ENCODE measurements around the gene KCNG4.
A peak's percentile ranks its signal among the peaks of the same experiment; 100 is the strongest.

Gene KCNG4, protein sequence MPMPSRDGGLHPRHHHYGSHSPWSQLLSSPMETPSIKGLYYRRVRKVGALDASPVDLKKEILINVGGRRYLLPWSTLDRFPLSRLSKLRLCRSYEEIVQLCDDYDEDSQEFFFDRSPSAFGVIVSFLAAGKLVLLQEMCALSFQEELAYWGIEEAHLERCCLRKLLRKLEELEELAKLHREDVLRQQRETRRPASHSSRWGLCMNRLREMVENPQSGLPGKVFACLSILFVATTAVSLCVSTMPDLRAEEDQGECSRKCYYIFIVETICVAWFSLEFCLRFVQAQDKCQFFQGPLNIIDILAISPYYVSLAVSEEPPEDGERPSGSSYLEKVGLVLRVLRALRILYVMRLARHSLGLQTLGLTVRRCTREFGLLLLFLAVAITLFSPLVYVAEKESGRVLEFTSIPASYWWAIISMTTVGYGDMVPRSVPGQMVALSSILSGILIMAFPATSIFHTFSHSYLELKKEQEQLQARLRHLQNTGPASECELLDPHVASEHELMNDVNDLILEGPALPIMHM

DNA sequence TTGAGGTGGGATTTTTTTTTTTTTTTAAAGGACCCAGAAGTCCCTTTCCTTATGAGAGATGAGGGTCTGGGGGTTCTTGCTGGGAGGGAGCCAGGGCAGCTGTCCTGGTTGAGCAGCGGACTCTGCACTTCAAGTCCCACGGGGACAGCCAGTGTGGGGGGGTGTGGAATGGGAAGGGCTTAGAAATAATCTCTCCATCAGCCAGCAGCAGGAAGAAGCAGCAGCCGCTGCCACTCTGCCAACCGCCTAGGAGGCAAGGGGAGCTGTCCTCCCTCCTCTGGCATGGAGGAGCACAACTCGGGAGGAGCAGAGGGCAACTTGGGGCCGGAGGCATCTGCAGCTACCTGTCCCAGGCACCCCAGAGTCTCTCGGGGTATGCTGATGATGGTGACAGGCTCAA, at the start of gene KCNG4:
TSS of gene KCNG4 (minus strand) at position 104 of the 400 bp plus-strand sequence. CDS start 2,527 bp downstream, outside the sequence.
- DNase-seq, result no peak

DNA sequence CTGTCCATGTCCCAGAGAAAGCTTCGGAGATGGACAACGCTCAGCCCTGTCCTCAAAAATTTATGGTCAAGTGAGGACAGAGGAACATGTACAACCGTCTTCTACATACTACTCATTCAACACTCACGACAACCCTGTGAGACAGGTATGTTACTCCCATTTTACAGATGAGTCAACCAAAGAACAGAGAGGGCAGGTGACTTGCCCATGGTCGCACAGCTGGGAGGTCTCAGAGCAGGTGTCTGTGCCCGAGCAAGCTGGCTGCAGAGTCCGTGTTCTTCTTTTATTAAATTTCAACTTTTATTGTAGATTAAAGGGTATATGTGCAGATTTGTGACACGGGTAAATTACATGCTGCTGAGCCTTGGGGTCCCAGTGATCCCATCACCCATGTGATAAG, 49.1 kb upstream of the KCNG4 start:
- no peak for DNase-seq

DNA sequence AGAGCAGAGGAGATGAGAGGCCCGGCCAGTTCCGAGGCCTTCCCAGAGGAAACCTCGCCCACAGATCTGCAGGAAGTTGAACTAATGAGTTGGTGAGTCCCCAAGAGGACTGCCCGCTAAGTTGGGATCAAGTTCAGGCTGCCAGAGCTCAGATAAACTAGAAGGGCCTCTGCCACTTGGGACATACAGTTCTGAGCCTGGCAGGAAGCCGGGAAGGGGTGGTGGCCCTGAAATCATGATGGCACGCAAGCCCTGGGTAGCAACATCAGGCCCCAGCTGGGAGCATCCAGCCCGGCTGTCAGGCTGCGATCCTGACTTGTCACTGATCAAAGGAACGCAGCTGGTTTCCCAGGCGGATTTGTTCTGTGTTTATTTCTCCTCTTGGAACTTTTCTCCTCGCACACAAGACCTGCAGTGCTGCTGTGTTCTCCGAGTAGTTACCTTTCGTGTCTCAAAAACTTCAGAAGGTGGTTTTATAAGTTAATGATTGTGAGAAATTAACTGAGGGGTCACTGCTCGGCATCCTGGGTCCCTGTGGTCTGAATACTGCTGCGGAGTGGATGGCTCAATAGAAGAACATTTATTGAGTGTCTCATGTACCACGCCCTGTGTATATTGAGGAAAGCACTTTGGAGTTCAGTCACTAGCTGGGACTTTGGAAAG, 46.9 kb upstream of the KCNG4 start:
- DNase-seq, result no peak

DNA sequence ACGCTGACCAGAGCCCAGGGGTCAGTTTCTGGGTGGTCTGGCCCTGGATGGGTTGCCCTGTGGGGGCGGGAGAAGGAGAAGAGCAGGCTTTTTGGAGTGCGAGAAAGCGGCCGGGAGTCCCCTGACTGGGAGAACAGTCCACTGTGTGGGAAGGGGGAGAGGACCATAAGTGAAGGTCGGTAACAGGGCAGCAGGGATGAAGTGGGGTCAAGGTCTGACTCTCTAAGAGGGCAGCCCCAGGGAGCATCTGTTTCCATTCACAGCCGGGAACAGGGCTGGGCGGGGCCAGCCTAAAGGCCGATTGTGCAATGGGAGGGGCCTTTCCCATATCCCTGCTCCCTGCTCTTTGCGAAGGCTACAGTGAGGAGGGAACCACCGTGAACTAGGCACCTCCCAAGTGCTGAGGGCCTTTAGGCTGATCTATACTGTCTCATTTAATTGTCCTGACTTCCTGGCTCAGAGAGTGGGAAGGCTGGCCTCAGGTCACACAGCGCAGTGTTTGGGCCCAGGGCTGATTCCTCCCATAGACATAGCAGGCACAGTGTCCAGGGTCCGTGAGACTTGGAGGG, 44.4 kb upstream of the KCNG4 start:
- no peak for DNase-seq

DNA sequence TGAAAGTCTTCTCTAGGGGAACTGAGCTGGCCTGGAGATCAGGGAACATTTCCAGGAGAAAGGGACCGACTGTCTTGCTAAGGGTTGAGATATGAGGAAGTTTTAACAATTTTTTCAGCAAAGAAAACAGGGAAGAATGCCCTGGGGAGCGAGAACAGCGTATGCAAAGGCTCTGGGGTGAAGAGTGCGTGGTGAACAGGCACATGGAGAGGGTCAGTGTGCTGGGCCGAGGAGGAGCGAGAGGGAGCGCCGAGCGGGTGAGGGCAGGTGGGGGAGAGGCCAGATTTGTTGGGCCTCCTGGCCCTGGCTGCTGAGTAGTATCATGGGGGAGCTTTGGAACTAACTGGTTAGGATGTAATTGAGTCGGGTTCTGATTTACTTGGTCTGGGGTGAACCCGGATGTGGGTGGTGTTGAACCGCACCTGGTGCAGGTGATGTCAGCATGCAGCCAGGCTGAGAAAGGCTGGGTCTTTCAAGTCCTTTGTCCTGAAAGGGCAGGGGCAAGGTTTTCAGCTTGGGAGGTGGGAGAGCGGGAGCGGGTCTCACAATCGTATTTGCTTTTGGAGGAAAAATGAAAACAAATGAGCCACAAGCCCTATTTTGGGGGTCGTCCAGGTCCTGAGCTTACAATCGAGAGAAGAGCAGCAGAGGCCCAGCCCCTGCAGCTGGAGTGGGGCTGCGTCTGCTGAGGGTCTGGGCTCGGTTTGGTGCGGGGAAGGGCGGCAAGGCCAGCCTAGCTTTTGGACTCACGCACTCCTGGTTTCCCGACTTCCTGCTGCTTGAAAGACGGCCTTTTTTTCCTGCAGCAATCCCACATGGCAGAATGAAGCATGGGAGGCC, 43.7 kb upstream of the KCNG4 start:
- DNase-seq, result no peak

DNA sequence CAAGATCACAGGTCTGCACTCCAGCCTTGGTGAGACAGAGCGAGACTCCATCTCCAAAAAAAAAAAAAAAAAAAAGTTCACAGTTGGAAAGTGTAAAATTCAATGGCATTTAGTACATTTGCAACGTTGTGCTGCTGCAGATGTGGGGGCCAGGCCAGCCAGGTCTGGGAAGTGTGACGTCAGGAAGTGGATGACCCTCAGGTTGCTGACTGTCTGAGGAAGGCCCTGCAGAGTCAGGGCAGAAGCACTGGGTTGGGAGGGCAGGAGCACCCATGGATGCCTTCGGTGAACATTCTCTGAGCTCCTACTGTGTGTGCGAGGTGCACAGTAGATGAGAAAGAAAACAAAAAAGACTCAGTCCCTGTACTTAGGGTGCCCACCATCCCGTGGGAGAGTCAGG, 42.7 kb upstream of the KCNG4 start:
- no peak for DNase-seq

DNA sequence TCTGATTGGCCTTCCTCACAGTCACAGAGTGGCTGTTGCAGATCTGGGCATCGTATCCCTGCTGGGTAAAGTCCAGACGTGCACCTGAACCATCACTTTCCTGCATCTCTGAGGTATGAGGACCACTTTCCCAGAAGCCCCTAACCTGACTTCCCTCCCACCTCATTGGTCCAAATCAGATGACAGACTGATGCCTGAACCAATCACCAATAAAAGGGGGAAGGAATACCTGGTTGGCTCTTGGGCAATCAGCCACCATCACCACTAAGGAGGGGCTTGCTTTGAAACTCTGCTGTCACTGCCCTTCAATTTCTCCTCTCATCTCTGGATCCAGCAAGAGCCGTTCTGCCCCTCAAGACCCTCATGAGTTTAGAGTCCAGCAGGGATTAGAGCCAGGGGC, 41.3 kb upstream of the KCNG4 start:
- no peak for DNase-seq

DNA sequence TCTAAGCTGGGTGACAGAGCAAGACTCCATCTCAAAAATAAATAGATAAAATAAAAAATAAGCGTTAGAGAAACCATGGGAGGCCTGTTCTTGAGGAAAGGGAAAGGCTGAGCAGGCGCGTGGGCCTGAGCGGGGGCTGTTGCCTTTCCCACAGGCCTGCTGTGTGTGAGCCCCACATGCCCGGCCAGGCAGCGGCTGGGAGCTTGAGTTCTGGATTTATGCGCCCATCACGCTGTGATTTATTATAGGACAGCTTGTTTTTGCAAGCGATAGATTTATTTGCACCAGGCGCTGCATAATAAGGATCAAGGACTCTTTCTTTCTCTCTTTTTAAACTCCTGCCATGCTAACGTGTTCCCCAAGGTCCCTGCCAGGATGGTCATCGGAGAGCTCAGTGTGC, 40.1 kb upstream of the KCNG4 start:
- no peak for DNase-seq

DNA sequence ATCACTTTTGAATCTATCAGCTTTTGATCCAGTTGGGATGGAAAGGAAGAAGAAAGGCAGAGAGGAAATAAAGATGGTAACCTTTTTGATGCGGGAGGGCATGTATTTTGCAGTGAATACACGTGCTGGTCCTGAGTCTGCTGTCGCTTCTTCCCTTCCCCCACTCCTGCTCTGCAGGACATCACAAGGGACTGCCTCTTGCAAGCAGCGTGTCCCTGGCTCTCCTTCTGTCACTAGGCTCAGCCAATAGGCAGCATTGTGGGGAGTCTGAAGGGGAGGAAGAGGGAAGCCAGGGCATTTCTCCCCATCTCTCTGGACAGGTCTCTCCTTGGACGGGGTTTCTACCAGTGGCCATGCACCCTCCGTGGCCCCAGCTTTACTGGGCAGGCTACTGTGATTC, 39.2 kb upstream of the KCNG4 start:
- DNase-seq, result no peak

DNA sequence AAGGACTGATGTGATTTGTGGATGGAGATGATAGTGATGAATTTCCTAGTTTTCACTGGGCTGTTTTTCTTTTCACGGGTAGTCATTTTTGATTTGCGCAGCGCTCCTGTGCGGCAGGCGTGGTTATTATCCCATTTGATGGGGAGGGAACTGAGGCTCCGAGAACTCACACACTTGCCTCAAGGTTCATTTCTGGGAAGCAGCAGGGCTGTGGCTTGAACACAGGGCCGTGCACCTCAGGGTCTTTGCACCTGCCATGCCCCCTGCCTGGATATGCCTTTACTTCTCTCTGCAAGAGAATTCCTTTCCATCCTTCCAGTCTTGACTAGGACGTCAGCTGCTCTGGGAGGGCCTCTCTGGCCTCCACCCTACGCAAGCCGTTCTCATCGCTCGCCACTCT, 38.5 kb upstream of the KCNG4 start:
- no peak for DNase-seq

DNA sequence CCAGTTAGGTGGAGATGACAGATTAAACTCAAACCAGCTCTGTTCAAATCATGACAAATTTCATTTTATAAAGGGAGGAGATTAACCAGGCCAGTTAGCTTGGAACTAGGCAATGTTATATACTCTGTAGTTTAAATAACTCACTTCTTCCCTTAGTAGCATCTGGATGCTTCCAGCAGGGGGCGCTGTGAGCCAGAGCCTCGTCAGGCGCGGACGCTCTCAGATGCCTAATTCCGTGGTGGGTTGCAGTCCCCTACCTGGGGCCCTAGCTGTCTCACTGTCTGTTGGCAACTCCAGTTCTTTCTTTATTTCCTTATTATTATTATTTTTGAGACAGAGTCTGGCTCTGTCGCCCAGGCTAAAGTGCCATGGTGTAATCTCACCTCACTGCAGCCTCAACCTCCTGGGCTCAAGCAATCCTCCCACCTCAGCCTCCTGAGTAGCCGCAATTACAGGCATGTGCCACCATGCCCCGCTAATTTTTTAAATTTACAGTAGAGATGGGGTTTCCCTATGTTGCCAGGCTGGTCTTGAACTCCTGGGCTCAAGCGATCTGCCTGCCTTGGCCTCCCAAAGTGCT, 37.5 kb upstream of the KCNG4 start:
- DNase-seq, result peak; percentile 46

DNA sequence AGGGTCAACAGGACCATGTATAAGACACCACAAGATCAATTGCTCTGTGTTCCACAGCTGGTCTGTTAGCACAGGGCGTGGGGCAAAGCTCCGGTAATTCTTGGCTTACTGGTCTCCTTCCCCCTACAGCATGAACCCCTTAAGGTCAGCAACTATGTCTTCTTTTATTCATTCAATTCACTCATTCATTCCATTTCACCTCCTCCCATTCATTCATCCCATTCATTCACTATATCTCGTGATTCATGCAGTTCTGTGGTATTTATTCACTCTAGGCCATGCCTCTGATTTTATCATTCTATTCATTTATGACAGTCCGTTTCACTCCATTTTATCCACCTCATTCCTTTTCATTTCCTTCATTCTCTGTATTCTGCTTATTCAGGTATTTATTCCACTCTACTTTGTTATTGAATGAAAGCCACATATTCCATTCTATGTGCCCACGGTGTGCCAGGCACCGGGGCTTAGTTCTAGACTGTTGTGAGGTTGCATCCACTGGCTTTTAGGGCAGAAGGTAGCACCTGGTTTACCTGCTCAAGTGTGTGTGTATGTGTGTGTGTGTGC, 35.9 kb upstream of the KCNG4 start:
- no peak for DNase-seq

DNA sequence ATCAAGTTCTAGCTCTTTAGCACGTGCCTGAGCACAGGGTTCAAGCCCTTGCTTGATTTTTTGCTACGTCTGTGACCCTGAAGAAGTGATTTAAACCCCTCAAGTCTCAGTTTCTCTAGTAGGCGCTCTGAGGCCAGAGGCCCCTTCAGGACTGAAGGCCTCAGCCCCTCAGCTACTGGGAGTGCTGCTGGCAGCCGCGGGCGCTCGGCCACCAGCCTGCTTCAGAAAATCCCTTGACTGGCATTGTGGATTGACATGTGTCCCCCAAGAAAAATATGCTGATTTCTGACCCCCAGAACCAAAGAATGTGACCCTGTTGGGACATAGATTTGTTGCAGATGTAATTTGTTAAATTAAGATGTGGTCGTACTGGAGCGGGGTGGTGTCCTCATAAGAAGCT, 34.7 kb upstream of the KCNG4 start:
- DNase-seq, result no peak

DNA sequence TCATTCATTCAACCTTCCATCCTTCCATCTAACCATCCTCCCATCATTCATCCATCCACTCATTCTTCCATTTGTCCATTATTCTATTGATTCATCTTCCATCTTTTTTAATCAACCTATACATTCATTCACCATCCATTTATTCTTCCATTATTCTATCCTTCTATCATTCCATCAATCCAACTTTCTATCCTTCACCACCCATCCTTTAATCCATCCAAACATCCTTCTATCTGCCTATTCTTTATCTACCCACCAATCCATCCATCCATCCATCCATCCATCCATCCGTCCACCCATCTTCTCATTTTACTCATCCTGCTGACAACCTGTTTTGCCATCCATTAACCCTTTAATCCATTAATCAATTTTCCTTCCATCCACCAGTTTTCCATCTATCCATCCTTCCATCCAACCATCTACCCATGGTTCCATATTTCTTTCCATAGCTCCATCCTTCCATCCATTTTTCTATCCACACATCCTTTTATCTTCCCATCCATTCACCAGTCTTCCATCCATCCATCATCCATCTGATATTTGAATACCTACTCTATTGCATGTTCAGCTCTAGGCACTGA, 33.0 kb upstream of the KCNG4 start:
- DNase-seq, result no peak

DNA sequence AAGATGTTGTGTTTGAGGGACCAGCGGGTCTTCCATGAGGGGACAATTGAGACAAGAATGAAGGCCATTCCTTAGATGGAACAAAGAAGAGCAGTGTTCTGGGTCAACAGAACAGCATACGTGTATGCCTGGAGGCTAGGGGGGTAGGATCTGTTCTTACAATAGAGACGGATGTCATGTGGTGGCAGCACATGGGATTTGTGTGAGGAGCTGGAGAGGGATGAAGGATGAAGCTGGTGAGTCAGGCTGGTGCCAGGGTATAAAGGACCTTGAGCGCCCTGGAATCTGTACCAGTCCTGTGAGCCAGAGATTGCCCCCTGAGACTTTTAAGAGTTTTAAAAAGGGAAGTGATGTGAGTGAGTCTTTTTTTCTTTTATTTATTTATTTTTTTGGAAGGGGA, 32.1 kb upstream of the KCNG4 start:
- DNase-seq, result no peak

DNA sequence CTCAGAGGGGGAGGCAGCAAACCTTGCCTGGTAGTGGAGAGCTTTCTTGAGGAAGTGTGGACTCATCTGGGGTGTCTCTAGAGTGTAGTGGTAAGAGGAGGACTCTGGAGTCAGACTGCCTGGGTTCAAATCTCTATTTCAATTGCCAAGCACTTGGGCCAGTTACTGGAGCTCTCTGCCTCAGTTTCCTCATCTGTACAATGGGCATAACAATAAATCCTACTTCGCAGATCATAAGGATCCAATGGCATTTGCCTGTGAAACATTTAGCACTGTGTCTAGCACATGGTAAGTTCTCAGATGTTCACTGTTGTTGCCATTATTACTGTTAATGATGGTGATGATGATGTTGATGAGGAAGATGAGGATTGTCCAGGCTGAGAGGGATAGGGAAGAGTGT, 31.2 kb upstream of the KCNG4 start:
- DNase-seq, result no peak

DNA sequence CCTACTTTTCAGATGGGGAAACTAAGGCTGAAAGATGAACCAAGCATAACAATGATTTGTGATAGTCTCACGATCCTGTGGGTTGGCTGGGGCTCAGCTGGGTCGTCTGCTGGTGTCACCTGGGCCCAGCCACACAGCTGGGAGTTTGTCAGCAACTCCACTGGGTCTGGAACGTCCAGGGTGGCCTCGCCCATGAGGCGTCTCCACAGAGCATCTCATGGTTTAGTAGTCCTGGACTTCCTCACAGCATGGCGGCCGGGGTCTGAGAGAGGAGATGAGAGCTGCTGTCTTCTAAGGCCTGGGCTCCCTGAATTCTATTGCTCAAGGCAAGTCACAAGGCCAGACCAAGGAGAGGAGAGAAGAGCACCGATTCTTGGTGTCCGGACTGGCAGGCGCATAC, 30.7 kb upstream of the KCNG4 start:
- no peak for DNase-seq

DNA sequence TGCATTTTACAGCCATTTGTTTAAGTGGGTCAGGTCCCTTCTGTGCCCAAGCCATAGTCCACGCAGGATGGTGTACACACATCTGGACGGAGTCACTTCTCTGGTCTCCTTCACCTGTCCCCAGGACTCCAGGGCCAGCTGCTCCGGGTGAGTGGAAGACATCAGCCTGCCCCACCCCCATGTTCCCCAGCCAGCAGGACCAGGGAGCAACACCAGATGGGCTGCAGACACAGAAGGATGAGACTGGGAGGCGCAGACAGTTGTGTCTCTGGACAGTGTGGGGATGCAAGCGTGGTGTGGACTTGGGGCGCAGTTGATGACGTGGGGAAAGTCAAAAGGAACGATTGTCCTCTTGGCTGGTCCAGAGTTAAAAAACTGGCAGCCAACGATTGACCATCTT, 30.3 kb upstream of the KCNG4 start:
- DNase-seq, result no peak

DNA sequence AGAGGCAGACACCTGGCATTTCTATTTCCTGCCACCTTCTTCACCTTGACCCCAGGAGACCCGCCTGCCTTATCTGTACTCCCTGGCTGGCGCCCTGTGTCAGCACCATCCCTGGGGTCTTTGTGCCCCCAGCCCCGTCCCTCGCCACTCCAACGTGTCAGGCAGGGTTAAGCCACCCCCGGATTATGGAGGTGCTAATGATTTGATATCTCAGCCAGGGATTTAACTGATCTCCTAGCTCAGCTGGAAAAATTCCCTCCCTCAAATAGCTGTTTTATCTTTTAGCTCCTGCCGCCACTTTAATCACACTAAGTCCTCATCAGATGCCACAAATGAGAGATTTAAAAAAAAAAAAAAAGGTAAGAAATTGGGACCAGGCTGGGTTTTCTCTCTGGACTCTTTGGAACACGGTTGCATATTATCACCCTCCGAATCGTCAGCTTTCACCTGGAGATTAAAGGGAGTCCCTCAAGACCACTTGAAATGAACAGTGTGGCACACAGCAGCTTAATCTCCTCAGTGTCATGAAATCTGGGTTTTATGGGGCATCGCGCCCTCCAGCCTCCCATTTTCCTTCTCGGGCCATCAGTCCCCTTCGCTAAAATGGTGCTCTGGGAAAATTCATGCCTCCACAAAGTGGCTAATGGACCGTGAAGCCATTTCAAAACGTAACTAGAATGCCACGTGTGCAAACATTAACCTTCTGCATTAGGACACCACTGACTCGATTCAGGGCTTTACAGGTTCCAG, 28.7 kb upstream of the KCNG4 start:
- DNase-seq, result no peak

DNA sequence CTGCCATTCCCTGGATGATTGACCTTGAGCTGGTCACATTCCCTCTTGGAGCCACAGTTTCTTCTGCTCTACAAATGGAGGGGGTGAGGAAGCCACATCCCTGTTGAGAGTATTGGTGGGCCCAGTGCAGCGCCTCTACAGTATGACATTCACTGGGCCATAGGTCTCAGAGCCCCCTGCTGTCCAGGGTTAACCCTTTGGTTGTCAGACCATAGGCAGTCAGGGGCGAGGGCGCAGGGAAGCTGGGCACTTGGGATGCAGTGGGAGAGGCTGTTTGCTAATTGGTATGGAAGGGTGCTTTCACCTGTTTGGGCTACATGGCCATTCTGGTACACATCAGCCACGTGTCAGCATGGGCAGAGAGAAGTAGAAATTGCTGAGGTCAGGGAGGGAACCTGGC, 27.6 kb upstream of the KCNG4 start:
- DNase-seq, result no peak

DNA sequence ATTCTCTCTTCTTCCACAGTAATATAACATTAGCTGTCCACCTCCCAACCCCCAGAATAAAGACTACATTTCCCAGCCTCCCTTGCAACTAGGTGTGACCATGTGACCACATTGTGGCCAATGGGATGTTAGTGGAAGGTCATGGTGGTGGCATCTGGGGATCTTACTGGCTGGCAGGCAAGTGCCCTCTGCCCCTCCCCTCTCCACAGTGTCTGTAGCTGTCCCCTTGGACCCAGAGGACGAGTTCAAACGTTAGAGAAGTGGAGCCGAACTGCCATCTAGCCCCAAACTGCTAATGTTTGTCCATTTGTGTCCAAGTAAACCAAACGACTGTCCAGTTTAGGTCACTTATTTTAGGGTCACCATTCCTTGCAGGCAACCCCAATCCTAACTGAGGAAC, 26.6 kb upstream of the KCNG4 start:
- peak; percentile 26 for DNase-seq

Data from CD4-positive, alpha-beta T cell treated with Interferon gamma for 1 hour (primary cell).